Peyer's patch (tissue), 4 donors: Measurements from ENCODE around the gene TCF7L1.
"Not testable (repeated sequence)": the region's sequence is repeated elsewhere in the genome, so short reads cannot be mapped to it uniquely, and the experiment has no call there.

Experiments
- CTCF ChIP-seq, 6 experiments: fragments of 450-650 bp in 4 of 6; fragments of 200-600 bp in 2 of 6; sonication (generic) in 1 of 6; IDR thresholded peaks; one replicate each; pipeline ENCODE4 v1.5.1; 2017 to 2019; ENCODE audit warnings: antibody characterized with exemption in 6 of 6, mild to moderate bottlenecking in 3 of 6, moderate library complexity in 1 of 6
- POLR2A ChIP-seq, 2 donors: fragments of 450-650 bp; IDR thresholded peaks; one replicate each; pipeline ENCODE4 v1.5.1; 2017; ENCODE audit warnings: antibody characterized with exemption in 2 of 2, mild to moderate bottlenecking in 2 of 2, moderate library complexity in 2 of 2

- not testable (repeated sequence) for TF ChIP-seq CTCF, POLR2A (IDR thresholded peaks at IDR 0.05)
These were observed 196.5 kb downstream of the TCF7L1 start for GRCh38 chr2:85329701-85330100.
